RPMI8226 (cell line): ENCODE results near the gene ZNF548.

Source experiments
- DNase-seq: peaks from one replicate; pipeline ENCODE4 v3.0.0-alpha.2; 2015

Gene ZNF548

GRCh38 chr19:57403737-57404563 is 14.3 kb downstream of the ZNF548 start:
- no peak for DNase-seq

- DNase-seq: peak; percentile 75
Observed at GRCh38 chr19:57406516-57407123, 17.0 kb downstream of the ZNF548 start.

- peak; percentile 95 for DNase-seq
Observed at GRCh38 chr19:57410877-57411671, 21.4 kb downstream of the ZNF548 start, which contains the start of gene ZNF17. Gene ZNF17 (plus strand): TSS chr19:57411161. CDS start chr19:57413616, 2,455 bp downstream.

GRCh38 chr19:57419439-57419838 is 29.8 kb downstream of the ZNF548 start:
- no peak for DNase-seq

- no peak for DNase-seq
Observed at GRCh38 chr19:57421037-57421436, 31.4 kb downstream of the ZNF548 start.

- no peak for DNase-seq
Observed at GRCh38 chr19:57434386-57435061, 44.9 kb downstream of the ZNF548 start.

GRCh38 chr19:57435062-57435978 is 45.7 kb downstream of the ZNF548 start, which contains the start of gene ZNF749:
Gene ZNF749 (plus strand): TSS chr19:57435325. CDS start chr19:57435579, 254 bp downstream.
- peak; percentile 99 for DNase-seq

- DNase-seq: no peak
Observed at GRCh38 chr19:57436417-57436816, 46.8 kb downstream of the ZNF548 start.

GRCh38 chr19:57437931-57438330 is 48.3 kb downstream of the ZNF548 start:
- DNase-seq: no peak

GRCh38 chr19:57438925-57439324 is 49.3 kb downstream of the ZNF548 start:
- no peak for DNase-seq

GRCh38 chr19:57441979-57442752 is 52.5 kb downstream of the ZNF548 start:
- DNase-seq: no peak

GRCh38 chr19:57443121-57443696 is 53.6 kb downstream of the ZNF548 start:
- no peak for DNase-seq

- no peak for DNase-seq
Observed at GRCh38 chr19:57452307-57452706, 62.7 kb downstream of the ZNF548 start.
